Measurements from ENCODE around the gene CELA3A.

GRCh38 chr1:21966247-21967000 is 35.0 kb upstream of the CELA3A start:
- TF ChIP-seq POLR2AphosphoS5 (IDR thresholded peaks at IDR 0.05; ENCODE audit: low read depth, low read length) (no peak), FOXP2 (optimal IDR thresholded peaks at IDR 0.05; ENCODE audit: borderline replicate concordance, extremely low read depth, extremely low read length, insufficient read depth) (no peak), REST (IDR thresholded peaks at IDR 0.05; ENCODE audit: insufficient read depth in 1 of 2, low read depth in 2 of 2, low read length in 2 of 2) (no peak)
